ENCODE results near the gene CHCHD6. TPM values are rescaled to one million over a fixed set of nuclear protein-coding genes. Genes with fewer than 3 reads are reported as not detected.

Gene CHCHD6
- total RNA-seq, 3 donors from 2014 or later (not counting 1 experiment from before 2014, with no cell fraction given): 5.3 to 9.9 (median 8.3) TPM

GRCh38 chr3:126987129-126987528 lies 283.1 kb downstream of the CHCHD6 start:
- no peaks in the 10 kb centered on the region for H3K9me3 ChIP-seq (ENCODE audit: control insufficient read depth, insufficient read depth, low read length)

GRCh38 chr3:126987596-126987995 lies 283.6 kb downstream of the CHCHD6 start:
- peak overlapping the region in 1 of 2 donors; percentile 48 for H3K27ac Mint-ChIP-seq
- intact Hi-C loops (cut with micrococcal nuclease): loop anchor here (10.0 kb wide), 1 partner anchor 283 kb away; the partner anchor contains the start of gene CHCHD6
- DNase-seq: no peak

More at GRCh38 chr3:126987129-126987528, 283.1 kb downstream of the CHCHD6 start:
- no peaks in the 10 kb centered on the region for H3K9me3 Mint-ChIP-seq
- no peak overlapping the region for H3K4me3 Mint-ChIP-seq
- Histone ChIP-seq H3K4me1 (ENCODE audit: control insufficient read depth, insufficient read depth, low read length) (peaks cover 15% of the 10 kb centered on the region), H3K4me3 (ENCODE audit: low read length) (no peak overlapping the region), H3K27me3 (ENCODE audit: control insufficient read depth, insufficient read depth, low read length) (peaks cover 3% of the 10 kb centered on the region), H3K36me3 (ENCODE audit: control insufficient read depth, insufficient read depth, low read length) (no peaks in the 10 kb centered on the region), H3K27ac (ENCODE audit: low read length) (no peak overlapping the region)
- DNase-seq (no peak), ATAC-seq (no peak)
- H3K36me3 Mint-ChIP-seq: no peaks in the 10 kb centered on the region
- TF ChIP-seq CTCF (IDR thresholded peaks at IDR 0.05): no peak
- WGBS (ENCODE audit: insufficient coverage): 83% methylated on average over 4 of the region's 4 CpGs
- peak overlapping the region in 1 of 2 donors; percentile 48 for H3K27ac Mint-ChIP-seq
- peaks cover 0 to 6% of the 10 kb centered on the region in 2 donors for H3K4me1 Mint-ChIP-seq
- intact Hi-C loops (cut with micrococcal nuclease): loop anchor here (10.0 kb wide), 1 partner anchor 282 kb away; the partner anchor contains the start of gene CHCHD6
- H3K27me3 Mint-ChIP-seq (ENCODE audit: low read depth in 2 of 2): peaks cover 0 to 3% of the 10 kb centered on the region in 2 donors

GRCh38 chr3:126988451-126989021 lies 284.5 kb downstream of the CHCHD6 start:
- ATAC-seq (no peak), DNase-seq (no peak)
- no peaks in the 10 kb centered on the region for H3K27me3 Mint-ChIP-seq (ENCODE audit: low read depth in 2 of 2)
- H3K9me3 Mint-ChIP-seq: no peaks in the 10 kb centered on the region
- 92% methylated on average over 26 of the region's 26 CpGs for WGBS (ENCODE audit: insufficient coverage)
- H3K4me3 Mint-ChIP-seq: no peak overlapping the region
- Histone ChIP-seq H3K36me3 (ENCODE audit: control insufficient read depth, insufficient read depth, low read length) (no peaks in the 10 kb centered on the region), H3K9me3 (ENCODE audit: control insufficient read depth, insufficient read depth, low read length) (no peaks in the 10 kb centered on the region), H3K4me1 (ENCODE audit: control insufficient read depth, insufficient read depth, low read length) (peaks cover 9% of the 10 kb centered on the region), H3K27ac (ENCODE audit: low read length) (no peak overlapping the region), H3K4me3 (ENCODE audit: low read length) (no peak overlapping the region), H3K27me3 (ENCODE audit: control insufficient read depth, insufficient read depth, low read length) (peaks cover 3% of the 10 kb centered on the region)
- TF ChIP-seq CTCF (IDR thresholded peaks at IDR 0.05): no peak
- no peak overlapping the region for H3K27ac Mint-ChIP-seq
- intact Hi-C loops (cut with micrococcal nuclease): loop anchor here (10.0 kb wide), 1 partner anchor 284 kb away; the partner anchor contains the start of gene CHCHD6
- no peaks in the 10 kb centered on the region for H3K4me1 Mint-ChIP-seq
- no peaks in the 10 kb centered on the region for H3K36me3 Mint-ChIP-seq

More at GRCh38 chr3:126987596-126987995, 283.6 kb downstream of the CHCHD6 start:
- Mint-ChIP-seq H3K4me3 (no peak overlapping the region), H3K36me3 (no peaks in the 10 kb centered on the region), H3K9me3 (no peaks in the 10 kb centered on the region), H3K4me1 (peaks cover 0 to under 1% of the 10 kb centered on the region in 2 donors), H3K27me3 (ENCODE audit: low read depth in 2 of 2) (no peaks in the 10 kb centered on the region)
- Histone ChIP-seq H3K4me3 (ENCODE audit: low read length) (no peak overlapping the region), H3K9me3 (ENCODE audit: control insufficient read depth, insufficient read depth, low read length) (no peaks in the 10 kb centered on the region), H3K4me1 (ENCODE audit: control insufficient read depth, insufficient read depth, low read length) (peaks cover 10% of the 10 kb centered on the region), H3K27me3 (ENCODE audit: control insufficient read depth, insufficient read depth, low read length) (peaks cover 3% of the 10 kb centered on the region), H3K36me3 (ENCODE audit: control insufficient read depth, insufficient read depth, low read length) (no peaks in the 10 kb centered on the region), H3K27ac (ENCODE audit: low read length) (no peak overlapping the region)
- 94% methylated on average over 8 of the region's 8 CpGs for WGBS (ENCODE audit: insufficient coverage)
- ATAC-seq: no peak
- no peak for TF ChIP-seq CTCF (IDR thresholded peaks at IDR 0.05)
